Dermis microvascular lymphatic vessel endothelial cell (primary cell): ENCODE results near the gene ST6GALNAC2. TPM values are rescaled to one million over a fixed set of nuclear protein-coding genes. Genes with fewer than 3 reads are reported as not detected.
"Not testable (repeated sequence)": the region's sequence is repeated elsewhere in the genome, so short reads cannot be mapped to it uniquely, and the experiment has no call there.

ENCODE experiments used
- DNase-seq, 2 donors: peaks; one replicate each; pipeline versions ENCODE4 v3.0.0 to v3.0.0-alpha.2; 2010; ENCODE audit warnings: low read depth in 2 of 2
- total RNA-seq: library from RNA; depleted of rRNA; stranded (reverse); fragments of >200 nt; gene quantifications from 2 replicates; pipeline ENCODE4 v1.2.1, GENCODE V29; 2014

The ST6GALNAC2 gene
- total RNA-seq, 1 donor from 2014 or later, result 0.13 TPM

DNA sequence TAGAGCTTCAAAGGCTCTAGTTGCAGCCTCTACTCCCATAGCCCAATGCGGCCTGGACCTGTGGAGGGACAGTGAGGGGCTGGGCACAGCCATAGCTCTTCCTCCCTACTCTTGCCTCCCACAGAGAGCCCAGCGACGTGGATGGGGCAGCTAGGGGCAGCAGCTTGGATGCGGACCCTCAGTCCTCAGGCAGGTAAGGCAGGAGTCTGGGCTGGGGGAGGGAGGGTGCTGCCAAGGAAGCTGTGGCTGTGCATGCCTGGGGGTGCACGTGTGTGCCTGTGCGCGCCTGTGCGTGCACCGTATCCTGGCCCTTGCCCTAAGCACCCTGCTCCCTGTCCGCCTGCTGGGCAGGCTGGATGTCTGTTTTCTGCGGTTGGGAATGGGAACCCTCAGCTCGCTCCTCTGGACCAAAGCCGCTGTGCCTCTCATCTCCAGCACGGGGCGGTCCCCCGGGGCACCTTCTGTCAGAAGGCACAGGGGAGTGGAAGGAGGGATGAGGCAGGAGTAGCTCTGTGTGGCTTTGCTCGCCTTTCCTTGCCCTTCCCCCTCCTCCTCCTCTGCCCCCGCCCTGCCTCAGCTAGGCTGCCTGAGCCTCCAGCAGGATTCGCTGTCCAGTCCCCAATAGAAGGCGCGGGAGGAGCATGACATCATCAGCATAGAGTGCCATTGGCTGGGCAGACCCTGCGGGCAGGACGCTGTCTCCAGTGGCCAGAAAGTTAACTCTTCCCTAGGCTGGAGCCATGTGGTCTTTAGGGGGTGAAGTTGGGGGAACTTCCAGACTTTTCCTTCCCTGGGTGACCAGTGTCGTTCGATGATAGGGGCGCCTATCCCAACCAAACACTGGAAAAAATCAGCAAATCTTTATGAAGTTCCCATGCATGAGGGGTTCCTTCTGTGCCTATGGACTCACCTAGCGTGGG, 45.0 kb downstream of the ST6GALNAC2 start:
- peak; percentile 80 to 93 for DNase-seq

DNA sequence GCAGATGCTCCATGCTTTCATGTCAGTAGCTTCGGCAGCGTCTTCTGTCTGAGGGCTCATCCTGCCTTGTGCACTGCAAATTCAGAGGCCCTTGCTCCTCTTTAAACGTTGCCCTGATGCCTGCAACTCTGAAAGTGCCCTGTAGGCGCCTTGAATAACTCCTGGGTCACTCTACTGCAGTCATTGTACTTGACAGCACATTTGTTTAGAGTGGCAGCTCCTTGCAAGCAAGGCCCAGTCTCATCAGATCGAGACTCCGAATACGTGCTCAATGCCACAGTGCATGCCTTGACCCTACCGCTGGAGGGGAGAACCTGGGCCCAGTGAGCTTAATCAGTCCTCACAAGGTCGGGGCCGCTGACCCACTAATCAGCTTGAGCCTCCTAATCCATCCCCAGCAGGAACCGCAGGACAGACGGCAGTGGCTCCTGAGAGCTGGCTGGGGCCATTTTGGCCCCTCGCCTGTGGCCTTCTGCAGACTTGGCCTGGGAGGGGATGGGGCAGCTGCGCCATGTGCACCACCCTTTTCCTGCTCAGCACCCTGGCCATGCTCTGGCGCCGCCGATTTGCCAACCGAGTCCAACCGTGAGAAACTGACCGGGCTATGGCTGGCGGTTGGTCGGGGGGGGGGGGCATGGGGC, 45.9 kb downstream of the ST6GALNAC2 start, which contains the start of gene PRCD:
Gene PRCD (plus strand): TSS at position 414 of the 641 bp plus-strand sequence. CDS start 98 bp downstream, at position 512.
- DNase-seq, result no peak

GRCh38 chr17:76538941-76539570, 46.6 kb downstream of the ST6GALNAC2 start:
- DNase-seq, result no peak

- no peak for DNase-seq
Observed at GRCh38 chr17:76538281-76538931, 47.3 kb downstream of the ST6GALNAC2 start.

DNA sequence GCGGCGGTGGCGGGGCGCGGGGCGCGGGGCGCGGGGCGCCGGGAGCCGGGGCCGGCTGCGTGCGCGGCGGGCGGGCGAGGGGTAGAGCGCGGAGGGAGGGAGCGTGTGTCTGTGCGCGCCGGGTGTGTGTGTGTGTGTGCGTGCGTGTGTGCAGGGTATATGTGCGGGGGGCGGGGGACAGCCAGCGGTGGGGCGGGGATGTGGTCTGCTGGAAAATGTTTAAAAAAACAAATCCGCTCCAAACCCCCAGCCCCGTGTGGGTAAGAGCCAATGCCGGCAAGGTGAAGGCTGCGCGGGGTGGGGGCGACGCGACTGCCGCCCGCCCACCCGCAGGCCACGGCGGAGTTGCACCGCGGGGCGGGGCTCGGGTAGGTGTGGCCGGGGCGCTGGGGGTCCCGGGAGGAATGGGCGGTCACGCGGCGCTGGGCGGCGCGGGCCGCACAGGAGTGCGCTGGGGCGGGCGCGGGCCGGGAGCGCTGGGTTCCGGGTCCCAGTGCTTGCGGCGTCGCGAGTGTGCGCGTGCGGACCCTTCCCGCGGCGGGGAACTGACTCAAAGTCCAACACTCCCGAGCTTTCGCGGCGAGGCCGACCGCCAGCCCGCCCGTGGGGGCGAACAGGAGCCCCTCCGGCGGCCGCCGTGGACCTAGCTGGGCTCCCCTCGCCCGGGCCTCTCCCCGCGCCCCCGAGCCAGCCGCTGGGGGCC, 47.9 kb downstream of the ST6GALNAC2 start, which contains the start of gene CYGB:
Gene CYGB (minus strand): TSS at position 132 of the 703 bp plus-strand sequence. CDS start 167 bp downstream, outside the sequence.
- peak in 1 of 2 donors; percentile 33 for DNase-seq

DNA sequence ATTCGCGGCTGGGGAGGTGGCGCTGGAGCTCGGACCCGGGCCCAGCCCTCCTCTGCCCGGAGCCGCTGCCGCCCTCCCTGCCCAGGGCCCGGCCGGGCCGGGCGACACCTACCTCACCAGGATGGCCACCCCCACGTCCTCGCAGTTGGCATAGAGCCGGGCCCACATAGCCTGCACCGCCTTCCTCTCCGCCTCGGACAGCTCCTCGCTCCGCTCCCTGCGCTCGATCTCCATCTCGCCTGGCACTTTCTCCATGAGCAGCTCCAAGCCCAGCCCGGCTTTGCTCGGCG, 48.4 kb downstream of the ST6GALNAC2 start:
- DNase-seq, result peak in 1 of 2 donors; percentile 43

DNA sequence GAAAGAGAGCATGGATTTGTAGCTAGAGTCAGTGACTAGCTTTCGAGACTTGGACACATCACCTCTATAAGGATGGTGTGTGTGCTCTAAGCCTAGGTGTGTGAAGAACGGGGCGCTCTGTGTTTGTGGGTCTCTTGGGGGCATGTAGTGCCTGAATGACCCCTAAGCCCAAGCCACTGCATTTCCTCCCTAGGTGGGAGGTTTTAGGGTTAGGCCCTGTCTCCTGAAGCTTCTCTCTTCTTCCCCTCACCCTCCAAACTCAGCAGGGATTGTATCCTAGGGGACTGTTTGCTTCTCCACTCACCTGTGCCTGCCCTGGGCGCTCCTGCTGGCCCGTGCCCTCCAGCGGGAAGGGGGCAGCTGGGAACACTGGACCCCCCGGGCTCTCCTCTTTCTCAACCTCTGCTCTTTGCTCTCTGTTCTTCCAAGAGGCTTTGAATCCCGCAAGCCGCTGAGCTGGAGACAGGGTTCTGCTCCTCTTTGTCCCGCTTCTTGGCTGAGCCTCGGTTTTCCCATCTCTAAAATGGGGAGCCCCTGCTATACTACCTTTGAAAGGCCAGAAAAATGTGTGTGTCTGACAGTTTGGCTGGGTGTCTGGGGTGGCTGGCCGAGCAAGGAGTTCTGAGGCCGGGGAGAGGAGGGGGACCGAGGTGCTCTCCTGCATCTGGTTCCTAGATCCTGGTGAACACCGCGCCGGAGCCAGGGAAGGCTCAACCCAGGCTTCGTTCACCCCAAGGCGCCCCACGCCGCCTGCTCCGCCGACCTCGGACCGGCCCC, 49.0 kb downstream of the ST6GALNAC2 start:
- DNase-seq, result no peak

GRCh38 chr17:76535788-76536510, 49.7 kb downstream of the ST6GALNAC2 start:
- DNase-seq, result no peak

GRCh38 chr17:76534831-76535732, 50.6 kb downstream of the ST6GALNAC2 start:
- no peak for DNase-seq

- DNase-seq, result not testable (repeated sequence)
Observed at GRCh38 chr17:76533640-76534359, 51.9 kb downstream of the ST6GALNAC2 start.

GRCh38 chr17:76532072-76532651, 53.5 kb downstream of the ST6GALNAC2 start:
- DNase-seq, result no peak

DNA sequence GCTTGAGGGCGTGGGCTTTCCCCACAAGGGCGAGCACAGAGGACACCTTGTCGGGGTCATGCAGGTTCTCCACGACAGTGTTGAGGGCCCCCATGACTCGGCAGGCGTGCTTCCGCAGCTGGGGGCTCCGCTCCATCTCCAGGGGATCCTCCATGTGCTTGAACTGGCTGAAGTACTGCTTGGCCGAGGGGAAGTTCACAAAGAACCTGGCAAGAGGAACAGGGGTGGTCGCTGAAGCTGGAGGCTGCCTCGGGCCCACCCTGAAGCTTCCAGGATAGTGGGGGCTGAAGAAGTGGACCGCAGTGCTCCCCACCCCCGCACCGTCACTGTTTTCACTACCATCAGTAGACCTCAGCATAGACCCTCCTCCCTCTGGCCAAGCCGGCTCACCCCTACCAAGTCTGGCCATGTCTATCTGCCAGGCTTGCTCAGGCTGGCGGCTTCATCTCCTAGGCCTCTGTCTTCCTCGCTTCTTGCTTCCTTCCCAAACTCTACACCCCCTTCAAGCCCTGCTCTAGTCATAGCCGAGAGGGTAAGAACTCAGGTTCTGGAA, 54.1 kb downstream of the ST6GALNAC2 start:
- no peak for DNase-seq

GRCh38 chr17:76530811-76531485, 54.7 kb downstream of the ST6GALNAC2 start:
- no peak for DNase-seq

DNA sequence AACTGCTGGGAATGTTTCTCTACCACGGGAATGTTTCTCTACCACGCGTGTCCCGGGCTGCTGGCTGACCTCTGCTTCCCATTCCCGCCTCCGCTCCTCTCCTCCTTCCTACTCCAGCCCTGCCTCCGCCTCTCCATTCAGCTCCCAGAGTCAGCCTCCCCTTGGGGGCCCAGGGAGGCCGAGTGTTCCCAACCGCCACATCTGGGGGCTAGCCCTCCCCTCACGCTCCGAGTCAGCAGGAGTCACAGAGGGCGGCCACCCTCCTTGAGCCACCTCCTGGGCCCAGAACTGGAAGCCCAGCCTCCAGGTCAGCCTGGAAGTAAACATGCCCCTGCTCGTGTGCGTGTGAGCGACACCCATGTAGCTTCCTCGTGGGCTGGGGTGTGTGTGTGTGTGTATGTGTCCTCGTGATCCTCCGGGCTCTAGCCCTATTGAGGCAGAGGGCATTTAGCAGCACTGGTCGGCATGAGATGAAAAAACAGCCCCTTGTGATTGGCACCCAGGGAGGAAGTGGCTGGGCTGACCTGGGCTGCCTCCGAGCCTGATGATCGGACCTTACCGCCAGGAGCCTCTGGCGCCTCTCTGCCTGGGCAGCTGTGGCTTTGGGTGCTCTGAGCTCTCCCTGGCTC, 55.5 kb downstream of the ST6GALNAC2 start:
- peak in 1 of 2 donors; percentile 41 for DNase-seq

DNA sequence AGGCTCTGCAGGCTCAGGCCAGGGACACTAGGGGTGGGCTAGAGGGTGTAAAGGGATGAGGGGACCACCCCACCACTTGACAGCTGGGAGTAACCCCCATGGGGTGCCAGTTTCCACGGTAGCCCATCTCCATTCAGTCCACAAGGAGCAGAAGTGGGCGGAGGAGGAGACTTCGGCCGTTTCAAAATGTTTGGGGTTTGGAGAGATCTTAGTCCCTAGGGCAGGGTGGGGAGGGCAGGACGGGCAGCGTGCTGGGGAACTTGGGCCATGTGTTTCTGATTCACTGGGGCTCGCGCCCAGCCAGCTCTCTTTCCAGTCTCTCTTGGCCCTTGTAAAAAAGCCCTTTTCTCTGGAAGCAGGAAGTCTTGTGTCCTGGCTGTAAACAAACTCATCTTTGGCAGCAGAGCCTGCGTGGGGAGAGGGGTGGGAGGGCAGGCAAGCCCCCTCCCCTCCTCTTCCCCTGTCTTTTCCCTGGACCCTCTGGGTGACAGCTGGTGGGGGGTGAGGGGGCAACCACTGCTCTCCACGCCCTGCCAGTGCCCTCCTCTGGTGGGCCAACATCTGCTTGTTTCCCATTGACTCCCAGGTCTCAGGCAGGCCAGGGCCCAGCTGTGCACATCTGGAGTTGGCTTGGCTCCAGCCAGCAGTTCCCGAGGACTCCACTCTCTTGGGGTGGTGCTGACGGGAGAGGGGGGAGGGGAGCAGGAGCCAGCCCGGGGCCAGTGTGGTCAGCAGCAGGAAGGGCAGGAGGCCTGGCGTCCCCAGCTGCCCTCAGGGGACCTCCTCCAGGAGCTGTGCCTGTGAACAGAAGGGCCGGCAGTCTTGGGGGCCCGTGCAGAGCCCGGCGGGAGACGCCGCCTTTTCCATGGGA, 56.2 kb downstream of the ST6GALNAC2 start:
- peak in 1 of 2 donors; percentile 47 for DNase-seq
